K562 (cell line): Measurements from ENCODE around the gene MLH3. TPM values are rescaled to one million over a fixed set of nuclear protein-coding genes. Genes with fewer than 3 reads are reported as not detected.

Source experiments
- ATAC-seq: fragments of 200-7000 bp; cut with Tn5 transposase; 3 replicates; pipeline ENCODE4 v1.9.1; 2020; ENCODE audit warnings: moderate library complexity
- BruUV-seq: library from RNA; stranded (reverse); fragments of 400-500 nt; replicated peaks from 2 replicates; lab custom pipeline; 2021; lab: Mats Ljungman, UMichigan
- CTCF ChIA-PET: fragments of 300-600 bp; formaldehyde crosslinking; extraction: SDS; loops from one replicate; lab custom pipeline; 2021; ENCODE audit warnings: low intra/inter-chr PET ratio; lab: Yijun Ruan, JAX
- POLR2A ChIA-PET: fragments of 300-600, 350-650 bp; sonication (Branson Sonifier 250); formaldehyde crosslinking; extraction: SDS; loops from one replicate; lab custom pipeline; 2021; ENCODE audit warnings: antibody characterized with exemption, inconsistent platforms; lab: Yijun Ruan, JAX
- DNase-seq, 4 experiments: peaks; one replicate each; pipeline versions ENCODE4 v3.0.0 to v3.0.0-alpha.2; 2011 to 2018; ENCODE audit warnings: low spot score in 3 of 4, mixed read lengths in 3 of 4; ENCODE audit errors: extremely low read depth in 1 of 4
- FAIRE-seq: peaks from 2 replicates; lab custom pipeline; 2011; peaks lifted over from hg19 to GRCh38; lab: Jason Lieb, UNC
- H2AFZ ChIP-seq: 2 replicates; pipeline ENCODE4 v1.6.0; 2011; ENCODE audit warnings: low read depth, low read length, control low read depth, inconsistent platforms
- H3K27ac ChIP-seq: fragments of 200-600 bp; 3 replicates; pipeline ENCODE4 v1.8.0; 2011; ENCODE audit warnings: low read depth, mild to moderate bottlenecking, control low read depth, inconsistent platforms, low read length, moderate library complexity, mixed read lengths; ENCODE audit errors: extremely low read depth
- H3K27me3 ChIP-seq, 2 experiments: fragments of 300-600 bp in 1 of 2; 2 replicates in 1 of 2; 3 replicates in 1 of 2; pipeline versions ENCODE4 v1.6.0 to v1.8.0; 2011; ENCODE audit warnings: inconsistent platforms in 2 of 2, low read length in 2 of 2, mild to moderate bottlenecking in 1 of 2, mixed read lengths in 1 of 2, moderate library complexity in 1 of 2; ENCODE audit not compliant: control insufficient read depth in 2 of 2, insufficient read depth in 2 of 2
- H3K36me3 ChIP-seq: fragments of 300-600 bp; 3 replicates; pipeline ENCODE4 v1.8.0; 2011; ENCODE audit warnings: mild to moderate bottlenecking, low read length, inconsistent platforms; ENCODE audit not compliant: control insufficient read depth, insufficient read depth
- H3K4me1 ChIP-seq, 2 experiments: fragments of 200-600 bp in 1 of 2; replicated peaks in 1 of 2; 2 replicates in 1 of 2; 3 replicates in 1 of 2; pipeline versions ENCODE4 v1.5.1 to v1.8.0; 2011; ENCODE audit warnings: inconsistent platforms in 2 of 2, low read length in 2 of 2, mild to moderate bottlenecking in 1 of 2, mixed read lengths in 1 of 2, moderate library complexity in 1 of 2; ENCODE audit not compliant: control insufficient read depth in 2 of 2, insufficient read depth in 2 of 2
- H3K4me2 ChIP-seq: 2 replicates; pipeline ENCODE4 v1.6.1; 2011; ENCODE audit warnings: low read length, control low read depth, inconsistent platforms, mixed read lengths; ENCODE audit not compliant: insufficient read depth
- H3K4me3 ChIP-seq: fragments of 200-600 bp; sonication (generic), shearing (Covaris generic); 2 replicates; pipeline ENCODE4 v1.5.1; 2016; ENCODE audit warnings: control low read depth, inconsistent platforms
- H3K79me2 ChIP-seq: fragments of 200-600 bp; 3 replicates; pipeline ENCODE4 v1.8.0; 2011; ENCODE audit warnings: low read length, inconsistent platforms; ENCODE audit not compliant: control insufficient read depth, insufficient read depth
- H3K9ac ChIP-seq, 2 experiments: 2 replicates each; pipeline versions ENCODE4 v1.6.0 to v1.6.1; 2011; ENCODE audit warnings: low read depth in 2 of 2, low read length in 2 of 2, control low read depth in 1 of 2, inconsistent platforms in 1 of 2, mild to moderate bottlenecking in 1 of 2, mixed read lengths in 1 of 2; ENCODE audit not compliant: insufficient read depth in 1 of 2
- H3K9me1 ChIP-seq: one replicate; pipeline ENCODE4 v1.6.0; 2011; ENCODE audit warnings: inconsistent platforms, mild to moderate bottlenecking, low read length, moderate library complexity; ENCODE audit not compliant: control insufficient read depth, insufficient read depth
- H3K9me3 ChIP-seq: replicated peaks from 2 replicates; pipeline ENCODE4 v1.5.1; 2011; ENCODE audit warnings: low read depth, low read length, inconsistent platforms; ENCODE audit not compliant: control insufficient read depth, insufficient read depth
- H4K20me1 ChIP-seq: replicated peaks from 2 replicates; pipeline ENCODE4 v1.6.1; 2011; ENCODE audit warnings: low read length, inconsistent platforms, mixed read lengths; ENCODE audit not compliant: control insufficient read depth, insufficient read depth
- ARHGAP35 ChIP-seq: fragments of 450-650 bp; IDR thresholded peaks from 2 replicates; pipeline ENCODE4 v1.6.1; 2018; ENCODE audit not compliant: partially characterized antibody
- HNRNPUL1 ChIP-seq: fragments of 200-400 bp; formaldehyde crosslinking; IDR thresholded peaks from 2 replicates; pipeline ENCODE4 v1.6.1; 2017; ENCODE audit warnings: low read length
- PCBP1 ChIP-seq: fragments of 200-400 bp; formaldehyde crosslinking; IDR thresholded peaks from 2 replicates; pipeline ENCODE4 v1.6.1; 2018; ENCODE audit warnings: mild to moderate bottlenecking, low read depth, low read length; ENCODE audit not compliant: poor library complexity, severe bottlenecking
- POU5F1 ChIP-seq: fragments of 150-350 bp; IDR thresholded peaks from 2 replicates; pipeline ENCODE4 v1.6.1; 2014; ENCODE audit warnings: borderline replicate concordance, low read length, low read depth, mild to moderate bottlenecking; ENCODE audit not compliant: partially characterized antibody
- ZC3H11A ChIP-seq: IDR thresholded peaks from 2 replicates; pipeline ENCODE4 v1.6.1; 2012; ENCODE audit warnings: low read depth, low read length, improper control_type of control experiment
- ZNF384 ChIP-seq: IDR thresholded peaks from 2 replicates; pipeline ENCODE4 v1.6.1; 2012; ENCODE audit warnings: low read depth, low read length, improper control_type of control experiment
- ZNF57 ChIP-seq: fragments of 450-650 bp; formaldehyde crosslinking; IDR thresholded peaks from 2 replicates; pipeline ENCODE4 v1.4.0; 2020; ENCODE audit warnings: mild to moderate bottlenecking, moderate library complexity
- WGBS: fragments of 100-300 bp; shearing (Covaris generic); methylation state at CpG from one replicate; pipeline ENCODE4 v1.1.6; 2016; ENCODE audit warnings: low coverage, mixed read lengths; ENCODE audit not compliant: insufficient coverage; ENCODE audit errors: missing lambda C conversion rate; 5-methylcytosine and 5-hydroxymethylcytosine counted together
- in situ Hi-C: fragments of 300-500 bp; cut with MboI; formaldehyde crosslinking; loops from 4 replicates; pipeline ENCODE4 v1.15.0; 2018; ENCODE audit warnings: inconsistent platforms, mixed read lengths
- intact Hi-C: fragments of 100-400 bp; cut with micrococcal nuclease; formaldehyde crosslinking; loops from 2 replicates; pipeline ENCODE4 v1.14.2; 2022
- polyA plus RNA-seq, 8 experiments: library from polyadenylated mRNA; depleted of rRNA in 4 of 8; stranded (reverse) in 5 of 8; unstranded in 3 of 8; fragments of >200 nt; fragmentation: Nextera tagmentation in 2 of 8; fragmentation: Illumina TruSeq in 1 of 8; extraction: Ambion mirVana in 2 of 8; extraction: Trizol in 1 of 8; gene quantifications; 2 replicates each; pipeline versions ENCODE4 v1.2.1 to v1.2.3, GENCODE V29; 2011 to 2014; ENCODE audit warnings: inconsistent platforms in 1 of 8, missing spikeins in 1 of 8
- total RNA-seq, 7 experiments: library from RNA; depleted of rRNA in 6 of 7; stranded (reverse); fragments of >200 nt in 6 of 7; fragmentation: Illumina TruSeq in 2 of 7; extraction: Trizol in 2 of 7; gene quantifications; 2 replicates each; pipeline versions ENCODE4 v1.2.1 to v1.2.3, GENCODE V29; 2011 to 2021; ENCODE audit warnings: low replicate concordance in 1 of 7
- TF ChIP-seq, protein P1 (sequence below): sonication (generic); formaldehyde crosslinking; IDR thresholded peaks from 2 replicates; pipeline ENCODE4 v1.4.0; 2020; ENCODE audit warnings: mild to moderate bottlenecking, missing genetic modification reagents
- TF ChIP-seq, protein P2 (sequence below): fragments of 450-650 bp; IDR thresholded peaks from 2 replicates; pipeline ENCODE4 v1.6.1; 2016; ENCODE audit warnings: low read depth, mild to moderate bottlenecking, moderate library complexity
- TF ChIP-seq, protein P3 (sequence below): sonication (generic); formaldehyde crosslinking; IDR thresholded peaks from 2 replicates; pipeline ENCODE4 v1.8.1; 2023; ENCODE audit warnings: mild to moderate bottlenecking, missing genetic modification reagents

MLH3 gene
- total and polyA plus RNA-seq, 9 of the 15 experiments (the other 6 are each of a cell fraction or from before 2014, with no cell fraction given) = 5.9 to 15.3 (median 10.7) TPM

DNA sequence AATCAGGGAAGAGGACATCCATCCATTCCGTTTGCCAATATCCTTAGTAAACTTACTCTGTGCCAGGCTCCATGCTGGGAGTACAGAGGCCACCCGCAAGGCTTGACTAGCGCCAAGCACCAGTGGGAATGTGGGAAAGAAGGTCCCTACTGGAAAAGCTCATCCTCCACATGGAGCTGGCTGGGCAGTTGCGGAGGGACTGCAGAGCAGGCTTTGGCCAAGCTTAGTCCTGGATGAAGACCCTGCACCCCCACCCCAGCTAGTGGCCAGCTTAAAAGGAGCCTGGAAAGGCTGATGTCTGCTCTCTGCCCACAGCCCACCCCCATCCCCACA is 70.9 kb downstream of the MLH3 start (continued):
- TF ChIP-seq, protein P1, sequence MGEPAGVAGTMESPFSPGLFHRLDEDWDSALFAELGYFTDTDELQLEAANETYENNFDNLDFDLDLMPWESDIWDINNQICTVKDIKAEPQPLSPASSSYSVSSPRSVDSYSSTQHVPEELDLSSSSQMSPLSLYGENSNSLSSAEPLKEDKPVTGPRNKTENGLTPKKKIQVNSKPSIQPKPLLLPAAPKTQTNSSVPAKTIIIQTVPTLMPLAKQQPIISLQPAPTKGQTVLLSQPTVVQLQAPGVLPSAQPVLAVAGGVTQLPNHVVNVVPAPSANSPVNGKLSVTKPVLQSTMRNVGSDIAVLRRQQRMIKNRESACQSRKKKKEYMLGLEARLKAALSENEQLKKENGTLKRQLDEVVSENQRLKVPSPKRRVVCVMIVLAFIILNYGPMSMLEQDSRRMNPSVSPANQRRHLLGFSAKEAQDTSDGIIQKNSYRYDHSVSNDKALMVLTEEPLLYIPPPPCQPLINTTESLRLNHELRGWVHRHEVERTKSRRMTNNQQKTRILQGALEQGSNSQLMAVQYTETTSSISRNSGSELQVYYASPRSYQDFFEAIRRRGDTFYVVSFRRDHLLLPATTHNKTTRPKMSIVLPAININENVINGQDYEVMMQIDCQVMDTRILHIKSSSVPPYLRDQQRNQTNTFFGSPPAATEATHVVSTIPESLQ = no peak
- TF ChIP-seq ZNF384 (no peak), HNRNPUL1 (no peak), ARHGAP35 (no peak)
- TF ChIP-seq, all 486 proteins: peak for 0

DNA sequence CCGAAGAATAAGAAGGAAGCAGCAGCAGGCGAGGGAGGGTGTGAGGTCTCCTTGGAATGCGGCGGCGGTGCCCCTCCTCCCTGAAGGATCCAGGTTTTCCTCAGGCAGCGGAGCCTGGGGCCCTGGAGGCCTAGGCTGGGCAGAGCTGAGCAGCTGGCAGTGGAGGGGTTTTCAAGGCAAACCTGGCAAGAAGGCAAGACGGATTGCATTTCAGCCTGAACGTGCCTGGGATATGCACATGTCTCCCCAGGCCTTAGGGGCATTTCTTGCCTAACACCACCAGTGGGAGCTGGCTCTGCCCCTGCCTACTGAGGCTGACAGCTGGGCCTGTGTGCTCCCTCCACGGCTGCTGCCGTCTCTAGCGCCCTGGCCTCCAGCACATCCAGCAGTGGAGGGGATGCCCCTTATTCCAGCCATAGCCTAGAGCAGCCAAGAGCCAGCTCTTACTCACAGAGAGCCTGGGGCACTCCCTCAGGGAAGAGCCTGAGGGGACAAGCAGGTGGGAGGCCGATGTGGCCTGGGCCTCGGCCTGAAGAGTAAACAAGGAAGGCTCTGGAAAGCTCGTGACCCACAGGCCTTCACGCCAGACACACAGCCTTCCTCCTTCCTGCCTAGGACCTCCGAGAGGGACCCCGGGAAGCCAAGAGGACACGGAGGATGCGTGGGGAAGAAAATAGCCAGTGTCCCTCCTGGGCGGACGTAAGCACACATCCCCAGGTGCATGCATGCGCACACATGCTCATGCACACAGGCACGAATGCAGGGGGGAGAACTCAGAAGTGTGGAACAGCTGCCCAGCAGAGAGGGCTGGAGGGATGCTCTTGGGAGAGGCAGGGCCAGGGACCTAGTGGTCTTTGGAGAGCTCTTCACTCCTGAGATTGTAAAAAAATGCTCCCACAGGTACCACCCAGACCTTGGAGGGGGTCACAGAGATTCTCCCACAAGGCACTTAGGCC is 71.5 kb downstream of the MLH3 start:
- Histone ChIP-seq H3K9me3 (no peaks in the 10 kb centered on the region), H3K36me3 (no peaks in the 10 kb centered on the region), H3K4me1 (peaks cover 0 to 26% of the 10 kb centered on the region in 2 experiments; a peak in 2 of 5 replicates), H3K9ac (peak overlapping the region in 1 of 2 experiments; percentile 28; a peak in 1 of 4 replicates), H3K79me2 (no peaks in the 10 kb centered on the region), H3K27ac (no peak overlapping the region), H4K20me1 (no peaks in the 10 kb centered on the region), H3K4me2 (no peak overlapping the region), H3K4me3 (no peak overlapping the region), H3K27me3 (no peaks in the 10 kb centered on the region), H2AFZ (0 out of 2 replicates have a peak overlapping the region, but pooled peaks have one; percentile 45), H3K9me1 (no peaks in the 10 kb centered on the region)
- DNase-seq (peak in 1 of 4 experiments; percentile 2), ATAC-seq (peak; percentile 64), FAIRE-seq (no peak)
- no TSS peak for BruUV-seq
- TF ChIP-seq PCBP1 (no peak), POU5F1 (no peak), ZNF57 (CRISPR knock-in tag) (no peak), ZC3H11A (no peak)
- TF ChIP-seq, protein P2, sequence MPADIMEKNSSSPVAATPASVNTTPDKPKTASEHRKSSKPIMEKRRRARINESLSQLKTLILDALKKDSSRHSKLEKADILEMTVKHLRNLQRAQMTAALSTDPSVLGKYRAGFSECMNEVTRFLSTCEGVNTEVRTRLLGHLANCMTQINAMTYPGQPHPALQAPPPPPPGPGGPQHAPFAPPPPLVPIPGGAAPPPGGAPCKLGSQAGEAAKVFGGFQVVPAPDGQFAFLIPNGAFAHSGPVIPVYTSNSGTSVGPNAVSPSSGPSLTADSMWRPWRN = no peak
- TF ChIP-seq, protein P3, sequence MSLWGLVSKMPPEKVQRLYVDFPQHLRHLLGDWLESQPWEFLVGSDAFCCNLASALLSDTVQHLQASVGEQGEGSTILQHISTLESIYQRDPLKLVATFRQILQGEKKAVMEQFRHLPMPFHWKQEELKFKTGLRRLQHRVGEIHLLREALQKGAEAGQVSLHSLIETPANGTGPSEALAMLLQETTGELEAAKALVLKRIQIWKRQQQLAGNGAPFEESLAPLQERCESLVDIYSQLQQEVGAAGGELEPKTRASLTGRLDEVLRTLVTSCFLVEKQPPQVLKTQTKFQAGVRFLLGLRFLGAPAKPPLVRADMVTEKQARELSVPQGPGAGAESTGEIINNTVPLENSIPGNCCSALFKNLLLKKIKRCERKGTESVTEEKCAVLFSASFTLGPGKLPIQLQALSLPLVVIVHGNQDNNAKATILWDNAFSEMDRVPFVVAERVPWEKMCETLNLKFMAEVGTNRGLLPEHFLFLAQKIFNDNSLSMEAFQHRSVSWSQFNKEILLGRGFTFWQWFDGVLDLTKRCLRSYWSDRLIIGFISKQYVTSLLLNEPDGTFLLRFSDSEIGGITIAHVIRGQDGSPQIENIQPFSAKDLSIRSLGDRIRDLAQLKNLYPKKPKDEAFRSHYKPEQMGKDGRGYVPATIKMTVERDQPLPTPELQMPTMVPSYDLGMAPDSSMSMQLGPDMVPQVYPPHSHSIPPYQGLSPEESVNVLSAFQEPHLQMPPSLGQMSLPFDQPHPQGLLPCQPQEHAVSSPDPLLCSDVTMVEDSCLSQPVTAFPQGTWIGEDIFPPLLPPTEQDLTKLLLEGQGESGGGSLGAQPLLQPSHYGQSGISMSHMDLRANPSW (CRISPR knock-in tag) = no peak
- intact Hi-C loops = no loop called here
- CTCF ChIA-PET = no interaction called here
- in situ Hi-C loops = no loop called here
- POLR2A ChIA-PET = interaction anchor here (0.6 kb wide), 2 partner anchors 18 to 35 kb away, joined by 3 read pairs; no protein-coding TSS in a partner anchor
- WGBS = 44% methylated on average over 11 of the region's 23 CpGs
